Body of pancreas (tissue), 4 donors: ENCODE data around the gene ZNF655. TPM values are rescaled to one million over a fixed set of nuclear protein-coding genes. Genes with fewer than 3 reads are reported as not detected.

ENCODE experiments used
- ATAC-seq: fragments of 150-250 bp; one replicate; pipeline ENCODE4 v1.9.1; 2016
- DNase-seq, 4 donors: peaks; one replicate each; pipeline ENCODE4 v3.0.0-alpha.2; 2019
- H3K27ac ChIP-seq, 4 donors: fragments of 200-600 bp; sonication (generic); 1 replicate in 3 of 4; 2 replicates in 1 of 4; pipeline versions ENCODE4 v1.5.1 to v1.6.1; 2016 to 2019; ENCODE audit warnings: mild to moderate bottlenecking in 1 of 4, mixed read lengths in 1 of 4, moderate library complexity in 1 of 4
- H3K27me3 ChIP-seq, 2 donors: fragments of 200-600 bp; sonication (generic); one replicate each; pipeline ENCODE4 v1.6.0; 2016; ENCODE audit warnings: mild to moderate bottlenecking in 1 of 2
- H3K36me3 ChIP-seq, 2 donors: fragments of 200-600 bp; sonication (generic); replicated peaks in 1 of 2; 2 replicates each; pipeline ENCODE4 v1.5.1; 2016; ENCODE audit warnings: low read depth in 2 of 2; ENCODE audit not compliant: insufficient read depth in 1 of 2
- H3K4me1 ChIP-seq: fragments of 200-600 bp; sonication (generic); one replicate; pipeline ENCODE4 v1.6.0; 2016
- H3K4me3 ChIP-seq, 2 donors: fragments of 200-600 bp; sonication (generic); 1 replicate in 1 of 2; 2 replicates in 1 of 2; pipeline ENCODE4 v1.5.1; 2016 to 2019
- H3K9me3 ChIP-seq, 3 donors: fragments of 200-600 bp; sonication (generic); 1 replicate in 2 of 3; 2 replicates in 1 of 3; pipeline ENCODE4 v1.5.1; 2016
- POLR2A ChIP-seq, 3 donors: fragments of 450-650 bp; IDR thresholded peaks; one replicate each; pipeline ENCODE4 v1.6.1; 2016; ENCODE audit warnings: antibody characterized with exemption in 3 of 3, mild to moderate bottlenecking in 2 of 3
- WGBS, 2 donors: methylation state at CpG; one replicate each; pipeline ENCODE4 v1.1.5; 2017; 5-methylcytosine and 5-hydroxymethylcytosine counted together
- intact Hi-C: fragments of 100-400 bp; cut with DNase I; formaldehyde crosslinking; loops from one replicate; pipeline ENCODE4 v1.15.1; 2023
- total RNA-seq, 2 donors: library from RNA; depleted of rRNA; stranded (reverse); fragments of >200 nt; gene quantifications; one replicate each; pipeline ENCODE4 v1.1.0, GENCODE V29; 2016
- TF ChIP-seq, protein P1 (sequence below), 7 experiments: fragments of 450-650 bp in 4 of 7; fragments of 200-600 bp in 3 of 7; sonication (generic) in 3 of 7; IDR thresholded peaks; one replicate each; pipeline ENCODE4 v1.5.1; 2016 to 2019; ENCODE audit warnings: antibody characterized with exemption in 7 of 7

The ZNF655 gene
- total RNA-seq, 2 donors from 2014 or later: 73.5 to 86.4 TPM

DNA sequence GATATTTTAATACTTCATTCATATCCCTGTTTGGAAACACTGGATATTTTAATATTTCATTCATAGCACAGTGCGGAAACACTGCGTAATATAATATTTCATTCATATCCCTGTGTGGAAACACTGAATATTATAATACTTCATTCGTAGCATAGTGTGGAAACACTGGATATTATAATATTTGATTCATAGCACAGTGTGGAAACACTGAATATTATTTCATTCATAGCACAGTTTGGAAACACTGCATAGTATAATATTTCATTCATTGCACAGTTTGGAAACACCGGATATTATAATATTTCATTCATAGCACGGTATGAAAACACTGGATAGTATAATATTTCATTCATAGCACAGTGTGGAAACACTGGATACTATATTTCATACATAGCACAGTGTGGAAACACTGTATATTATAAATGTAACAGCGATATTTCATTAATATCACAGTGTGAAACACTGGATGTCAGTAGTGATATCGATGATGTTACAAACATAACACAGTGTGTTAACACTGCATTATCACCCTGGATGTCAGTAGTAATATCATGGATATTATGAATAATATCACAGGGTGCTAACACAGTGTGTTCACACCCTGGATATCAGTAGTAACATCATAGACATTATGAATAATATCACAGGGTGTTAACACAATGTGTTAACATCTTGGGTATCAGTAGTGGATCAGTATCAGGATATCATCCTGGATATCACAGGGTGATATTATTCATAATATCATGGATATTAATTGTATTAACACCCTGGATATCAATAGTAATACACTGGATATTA lies 36.7 kb downstream of the ZNF655 start:
- Histone ChIP-seq H3K4me1 (no peaks in the 10 kb centered on the region), H3K27ac (no peak overlapping the region), H3K4me3 (no peak overlapping the region), H3K36me3 (no peaks in the 10 kb centered on the region), H3K27me3 (no peaks in the 10 kb centered on the region), H3K9me3 (no peaks in the 10 kb centered on the region)
- DNase-seq (no peak), ATAC-seq (no peak)
- 82 to 83% methylated on average over 7 of the region's 7 CpGs for WGBS, 2 donors
- intact Hi-C loops: no loop called here
- TF ChIP-seq, protein P1, sequence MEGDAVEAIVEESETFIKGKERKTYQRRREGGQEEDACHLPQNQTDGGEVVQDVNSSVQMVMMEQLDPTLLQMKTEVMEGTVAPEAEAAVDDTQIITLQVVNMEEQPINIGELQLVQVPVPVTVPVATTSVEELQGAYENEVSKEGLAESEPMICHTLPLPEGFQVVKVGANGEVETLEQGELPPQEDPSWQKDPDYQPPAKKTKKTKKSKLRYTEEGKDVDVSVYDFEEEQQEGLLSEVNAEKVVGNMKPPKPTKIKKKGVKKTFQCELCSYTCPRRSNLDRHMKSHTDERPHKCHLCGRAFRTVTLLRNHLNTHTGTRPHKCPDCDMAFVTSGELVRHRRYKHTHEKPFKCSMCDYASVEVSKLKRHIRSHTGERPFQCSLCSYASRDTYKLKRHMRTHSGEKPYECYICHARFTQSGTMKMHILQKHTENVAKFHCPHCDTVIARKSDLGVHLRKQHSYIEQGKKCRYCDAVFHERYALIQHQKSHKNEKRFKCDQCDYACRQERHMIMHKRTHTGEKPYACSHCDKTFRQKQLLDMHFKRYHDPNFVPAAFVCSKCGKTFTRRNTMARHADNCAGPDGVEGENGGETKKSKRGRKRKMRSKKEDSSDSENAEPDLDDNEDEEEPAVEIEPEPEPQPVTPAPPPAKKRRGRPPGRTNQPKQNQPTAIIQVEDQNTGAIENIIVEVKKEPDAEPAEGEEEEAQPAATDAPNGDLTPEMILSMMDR (IDR thresholded peaks at IDR 0.05): no peak
- TF ChIP-seq POLR2A (IDR thresholded peaks at IDR 0.05): no peak

- H3K9me3 ChIP-seq: no peaks in the 10 kb centered on the region
- no peaks in the 10 kb centered on the region for H3K36me3 ChIP-seq
- 66 to 88% methylated on average over 1 of the region's 1 CpG for WGBS, 2 donors
- no peaks in the 10 kb centered on the region for H3K27me3 ChIP-seq
- no peak overlapping the region for H3K27ac ChIP-seq
- DNase-seq (no peak), ATAC-seq (no peak)
- H3K4me3 ChIP-seq: no peak overlapping the region
- TF ChIP-seq, protein P1 (IDR thresholded peaks at IDR 0.05): no peak
- no peak for TF ChIP-seq POLR2A (IDR thresholded peaks at IDR 0.05)
- intact Hi-C loops: no loop called here
- H3K4me1 ChIP-seq: no peaks in the 10 kb centered on the region
Observed at GRCh38 chr7:99596408-99596955, 38.0 kb downstream of the ZNF655 start.

DNA sequence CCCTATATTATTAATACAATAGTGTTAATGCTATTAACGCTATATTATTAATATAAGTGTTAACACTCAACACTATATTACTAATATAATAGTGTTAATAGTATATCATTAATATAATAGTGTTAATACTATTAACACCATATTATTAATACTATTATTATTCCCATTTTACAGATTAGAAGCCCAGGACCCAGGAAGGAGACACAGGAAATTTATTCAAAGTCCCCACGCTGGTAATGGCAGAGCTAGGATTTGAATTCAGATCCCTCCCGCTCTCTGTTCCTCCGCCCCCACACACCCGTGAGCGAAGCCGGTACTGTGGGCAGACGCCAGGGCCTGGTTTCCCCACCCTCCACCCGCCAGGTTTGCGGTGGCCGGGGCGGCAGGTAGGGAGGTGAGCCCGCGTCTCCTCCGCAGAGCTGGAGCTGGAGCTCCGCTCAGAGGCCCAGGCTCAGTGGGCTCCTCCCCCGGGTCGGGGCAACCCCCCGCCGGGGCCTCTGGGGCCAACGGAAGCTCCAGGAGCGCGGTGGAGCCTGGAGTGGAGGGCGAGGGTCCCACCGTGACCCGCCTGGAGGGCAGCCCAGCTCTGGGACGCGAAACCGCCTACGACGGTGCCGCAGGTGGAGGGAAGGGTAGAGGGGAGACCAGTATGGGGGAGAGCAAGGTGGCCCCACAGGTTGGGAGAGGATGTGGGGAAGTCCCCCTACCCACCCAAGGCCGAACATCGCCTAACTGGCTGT lies 39.5 kb downstream of the ZNF655 start, which contains the start of gene TMEM225B:
Gene TMEM225B (plus strand): TSS at position 506 of the 740 bp plus-strand sequence. CDS start 6,122 bp downstream, outside the sequence.
- intact Hi-C loops: no loop called here
- Histone ChIP-seq H3K36me3 (no peaks in the 10 kb centered on the region), H3K9me3 (no peaks in the 10 kb centered on the region), H3K27me3 (no peaks in the 10 kb centered on the region), H3K4me3 (no peak within 1 kb of the TSS), H3K27ac (no peak within 1 kb of the TSS), H3K4me1 (no peaks in the 10 kb centered on the region)
- ATAC-seq (no peak), DNase-seq (no peak)
- TF ChIP-seq POLR2A (IDR thresholded peaks at IDR 0.05): no peak
- TF ChIP-seq, protein P1 (IDR thresholded peaks at IDR 0.05): no peak
- WGBS, 2 donors: 76 to 83% methylated on average over 28 to 32 of the region's 34 CpGs

DNA sequence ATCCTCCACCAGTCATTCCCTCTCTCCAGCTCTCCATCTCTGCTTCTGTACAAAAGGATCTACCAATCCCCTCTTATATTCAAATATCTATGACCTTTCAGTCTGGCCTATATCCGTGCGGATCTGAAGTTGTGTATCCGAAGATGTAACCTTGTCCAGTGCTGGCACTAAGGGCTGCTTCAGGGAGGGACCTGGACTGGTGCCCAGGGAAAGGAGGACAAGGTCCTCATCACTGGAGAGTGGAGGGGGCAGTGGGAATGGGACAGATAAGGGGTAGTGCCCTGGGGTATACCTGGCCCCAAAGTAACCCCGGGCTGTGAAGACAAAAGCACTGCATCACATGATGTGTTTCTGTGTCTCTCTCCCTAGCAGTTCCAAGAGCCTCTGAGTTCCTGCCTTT lies 41.4 kb downstream of the ZNF655 start:
- TF ChIP-seq, protein P1 (IDR thresholded peaks at IDR 0.05): no peak
- TF ChIP-seq POLR2A (IDR thresholded peaks at IDR 0.05): no peak
- 67 to 81% methylated on average over 4 of the region's 4 CpGs for WGBS, 2 donors
- no peak for DNase-seq
- ATAC-seq: no peak
- no peak overlapping the region for H3K27ac ChIP-seq
- no peak overlapping the region for H3K4me3 ChIP-seq
- H3K27me3 ChIP-seq: no peaks in the 10 kb centered on the region
- no peaks in the 10 kb centered on the region for H3K4me1 ChIP-seq
- no peaks in the 10 kb centered on the region for H3K36me3 ChIP-seq
- no peaks in the 10 kb centered on the region for H3K9me3 ChIP-seq
- intact Hi-C loops: no loop called here
